ENCODE results near the gene LILRA6.
A peak's percentile ranks its signal among the peaks of the same experiment; 100 is the strongest.
"Not testable (repeated sequence)": the region's sequence is repeated elsewhere in the genome, so short reads cannot be mapped to it uniquely, and the experiment has no call there.

Gene LILRA6

GRCh38 chr19:54242646-54243045 lies at the start of gene LILRA6:
Gene LILRA6 (minus strand): TSS chr19:54242790.
- DNase-seq (ENCODE audit: low read depth), result not testable (repeated sequence)

- DNase-seq (ENCODE audit: low read depth), result not testable (repeated sequence)
These were observed 46.6 kb upstream of the LILRA6 start for GRCh38 chr19:54289160-54289559.

- no peak for DNase-seq (ENCODE audit: low read depth)
These were observed 44.9 kb upstream of the LILRA6 start for GRCh38 chr19:54287456-54287855.

GRCh38 chr19:54286283-54286682 lies 43.7 kb upstream of the LILRA6 start:
- not testable (repeated sequence) for DNase-seq (ENCODE audit: low read depth)

- DNase-seq (ENCODE audit: low read depth), result not testable (repeated sequence)
These were observed 43.0 kb upstream of the LILRA6 start for GRCh38 chr19:54285427-54286056.

GRCh38 chr19:54282686-54283470 lies 40.3 kb upstream of the LILRA6 start:
- DNase-seq (ENCODE audit: low read depth), result no peak

GRCh38 chr19:54281729-54282075 lies 39.1 kb upstream of the LILRA6 start:
- DNase-seq (ENCODE audit: low read depth), result not testable (repeated sequence)

GRCh38 chr19:54281007-54281728 lies 38.6 kb upstream of the LILRA6 start, which contains the start of gene LILRB2:
Gene LILRB2 (minus strand): TSS chr19:54281110. CDS start chr19:54280496, 614 bp downstream.
- no peak for DNase-seq (ENCODE audit: low read depth)

GRCh38 chr19:54280441-54280840 lies 37.9 kb upstream of the LILRA6 start:
- DNase-seq (ENCODE audit: low read depth), result not testable (repeated sequence)

GRCh38 chr19:54280025-54280424 lies 37.4 kb upstream of the LILRA6 start:
- not testable (repeated sequence) for DNase-seq (ENCODE audit: low read depth)

GRCh38 chr19:54279406-54279962 lies 36.9 kb upstream of the LILRA6 start:
- no peak for DNase-seq (ENCODE audit: low read depth)

- not testable (repeated sequence) for DNase-seq (ENCODE audit: low read depth)
These were observed 36.1 kb upstream of the LILRA6 start for GRCh38 chr19:54278571-54279195.

- not testable (repeated sequence) for DNase-seq (ENCODE audit: low read depth)
These were observed 35.5 kb upstream of the LILRA6 start for GRCh38 chr19:54278056-54278455.

GRCh38 chr19:54277111-54277615 lies 34.6 kb upstream of the LILRA6 start:
- DNase-seq (ENCODE audit: low read depth), result not testable (repeated sequence)

GRCh38 chr19:54275951-54276350 lies 33.4 kb upstream of the LILRA6 start:
- DNase-seq (ENCODE audit: low read depth), result no peak

GRCh38 chr19:54274516-54274915 lies 31.9 kb upstream of the LILRA6 start:
- not testable (repeated sequence) for DNase-seq (ENCODE audit: low read depth)

GRCh38 chr19:54273821-54274220 lies 31.2 kb upstream of the LILRA6 start:
- DNase-seq (ENCODE audit: low read depth), result no peak

GRCh38 chr19:54272181-54272580 lies 29.6 kb upstream of the LILRA6 start:
- DNase-seq (ENCODE audit: low read depth), result not testable (repeated sequence)

GRCh38 chr19:54271587-54271986 lies 29.0 kb upstream of the LILRA6 start:
- not testable (repeated sequence) for DNase-seq (ENCODE audit: low read depth)

- DNase-seq (ENCODE audit: low read depth), result no peak
These were observed 28.5 kb upstream of the LILRA6 start for GRCh38 chr19:54271106-54271505.

- DNase-seq (ENCODE audit: low read depth), result no peak
These were observed 26.3 kb upstream of the LILRA6 start for GRCh38 chr19:54268936-54269335.

GRCh38 chr19:54266133-54266532 lies 23.5 kb upstream of the LILRA6 start:
- DNase-seq (ENCODE audit: low read depth), result peak; percentile 47

Measured in stimulated activated CD8-positive, alpha-beta memory T cell treated with anti-CD3 and anti-CD28 coated beads, Interleukin-12 subunit alpha, Interleukin-12 subunit beta, amount 100 ng/mL, for 1 hour (primary cell).